IgD-negative memory B cell (primary cell): ENCODE results near the gene NPHP3. TPM values are rescaled to one million over a fixed set of nuclear protein-coding genes. Genes with fewer than 3 reads are reported as not detected.
A peak's percentile ranks its signal among the peaks of the same experiment; 100 is the strongest.

Experiments
- H3K27ac Mint-ChIP-seq, 3 donors: one replicate each; pipeline ENCODE4 v1.8.0; 2020 to 2022; ENCODE audit warnings: mild to moderate bottlenecking in 3 of 3, mixed read lengths in 3 of 3, moderate library complexity in 1 of 3
- H3K27me3 Mint-ChIP-seq: one replicate; pipeline ENCODE4 v1.8.0; 2021; ENCODE audit warnings: mixed read lengths
- H3K36me3 Mint-ChIP-seq: one replicate; pipeline ENCODE4 v1.8.0; 2020; ENCODE audit warnings: mild to moderate bottlenecking, mixed read lengths
- H3K4me1 Mint-ChIP-seq, 3 donors: one replicate each; pipeline ENCODE4 v1.8.0; 2020 to 2022; ENCODE audit warnings: mixed read lengths in 3 of 3, mild to moderate bottlenecking in 1 of 3
- H3K4me3 Mint-ChIP-seq, 4 donors: one replicate each; pipeline ENCODE4 v1.8.0; 2020 to 2022; ENCODE audit warnings: mild to moderate bottlenecking in 4 of 4, mixed read lengths in 4 of 4, moderate library complexity in 3 of 4
- H3K9me3 Mint-ChIP-seq, 3 donors: one replicate each; pipeline ENCODE4 v1.8.0; 2020 to 2021; ENCODE audit warnings: mixed read lengths in 3 of 3, mild to moderate bottlenecking in 1 of 3
- polyA plus RNA-seq: library from polyadenylated mRNA; unstranded; fragments of 300-500 nt; fragmentation: Illumina TruSeq; gene quantifications from one replicate; pipeline ENCODE4 v1.2.3, GENCODE V29; 2021

Gene NPHP3
- polyA plus RNA-seq, 1 donor from 2014 or later: 5.4 TPM

GRCh38 chr3:132662212-132662611 lies 60.0 kb downstream of the NPHP3 start:
- Mint-ChIP-seq H3K4me3 (peak overlapping the region in 1 of 4 donors; percentile 62), H3K9me3 (no peaks in the 10 kb centered on the region), H3K27me3 (no peaks in the 10 kb centered on the region), H3K36me3 (no peaks in the 10 kb centered on the region), H3K4me1 (peaks cover 24 to 50% (median 32%) of the 10 kb centered on the region in 3 donors), H3K27ac (no peak overlapping the region)

GRCh38 chr3:132661101-132661500 lies 61.1 kb downstream of the NPHP3 start:
- Mint-ChIP-seq H3K9me3 (no peaks in the 10 kb centered on the region), H3K27ac (peak overlapping the region in 2 of 3 donors; percentile 90 to 94), H3K4me3 (peak overlapping the region; percentile 95 to 100 (median 98)), H3K36me3 (no peaks in the 10 kb centered on the region), H3K27me3 (no peaks in the 10 kb centered on the region), H3K4me1 (peaks cover 24 to 52% (median 34%) of the 10 kb centered on the region in 3 donors)

- H3K4me1 Mint-ChIP-seq: peaks cover 24 to 52% (median 36%) of the 10 kb centered on the region in 3 donors
Observed at GRCh38 chr3:132660811-132661070, 61.5 kb downstream of the NPHP3 start.

GRCh38 chr3:132660052-132660810 lies 62.0 kb downstream of the NPHP3 start, which contains the start of gene UBA5:
Gene UBA5, plus strand, starts transcription at chr3:132660329. Its CDS starts 209 bp downstream, at chr3:132660538.
- H3K9me3 Mint-ChIP-seq: no peaks in the 10 kb centered on the region
- peaks cover 23 to 52% (median 39%) of the 10 kb centered on the region in 3 donors for H3K4me1 Mint-ChIP-seq
- H3K36me3 Mint-ChIP-seq: no peaks in the 10 kb centered on the region
- peak within 1 kb of the TSS; percentile 95 to 100 (median 98) for H3K4me3 Mint-ChIP-seq
- H3K27me3 Mint-ChIP-seq: no peaks in the 10 kb centered on the region
- peak within 1 kb of the TSS; percentile 90 to 97 (median 94) for H3K27ac Mint-ChIP-seq

More at GRCh38 chr3:132660811-132661070, 61.5 kb downstream of the NPHP3 start:
- Mint-ChIP-seq H3K36me3 (no peaks in the 10 kb centered on the region), H3K27ac (peak overlapping the region; percentile 90 to 97 (median 94)), H3K27me3 (no peaks in the 10 kb centered on the region), H3K9me3 (no peaks in the 10 kb centered on the region), H3K4me3 (peak overlapping the region; percentile 95 to 100 (median 98))

GRCh38 chr3:132659365-132660051 lies 62.7 kb downstream of the NPHP3 start, which contains the start of gene ACAD11:
Gene ACAD11, minus strand, starts transcription at chr3:132659809. Its CDS starts 58 bp downstream, at chr3:132659751.
- H3K4me3 Mint-ChIP-seq: peak within 1 kb of the TSS; percentile 95 to 100 (median 98)
- H3K4me1 Mint-ChIP-seq: peaks cover 25 to 52% (median 37%) of the 10 kb centered on the region in 3 donors
- no peaks in the 10 kb centered on the region for H3K36me3 Mint-ChIP-seq

GRCh38 chr3:132659000-132659364 lies 63.2 kb downstream of the NPHP3 start:
- H3K36me3 Mint-ChIP-seq: no peaks in the 10 kb centered on the region
- H3K4me3 Mint-ChIP-seq: peak overlapping the region; percentile 95 to 100 (median 98)
- no peaks in the 10 kb centered on the region for H3K27me3 Mint-ChIP-seq
- H3K9me3 Mint-ChIP-seq: no peaks in the 10 kb centered on the region
- H3K4me1 Mint-ChIP-seq: peaks cover 25 to 51% (median 37%) of the 10 kb centered on the region in 3 donors
- H3K27ac Mint-ChIP-seq: peak overlapping the region in 2 of 3 donors; percentile 90 to 94

More at GRCh38 chr3:132659365-132660051, 62.7 kb downstream of the NPHP3 start, which contains the start of gene ACAD11:
- no peaks in the 10 kb centered on the region for H3K9me3 Mint-ChIP-seq
- no peaks in the 10 kb centered on the region for H3K27me3 Mint-ChIP-seq
- H3K27ac Mint-ChIP-seq: peak within 1 kb of the TSS; percentile 90 to 97 (median 94)

GRCh38 chr3:132657869-132658747 lies 64.1 kb downstream of the NPHP3 start:
- Mint-ChIP-seq H3K4me1 (peaks cover 19 to 46% (median 37%) of the 10 kb centered on the region in 3 donors), H3K27ac (peak overlapping the region in 1 of 3 donors; percentile 94), H3K4me3 (peak overlapping the region in 3 of 4 donors; percentile 98 to 100 (median 98)), H3K9me3 (no peaks in the 10 kb centered on the region), H3K36me3 (no peaks in the 10 kb centered on the region), H3K27me3 (no peaks in the 10 kb centered on the region)

- H3K27ac Mint-ChIP-seq: no peak overlapping the region
- no peaks in the 10 kb centered on the region for H3K9me3 Mint-ChIP-seq
- peaks cover 6 to 29% (median 20%) of the 10 kb centered on the region in 3 donors for H3K4me1 Mint-ChIP-seq
- no peaks in the 10 kb centered on the region for H3K27me3 Mint-ChIP-seq
- no peaks in the 10 kb centered on the region for H3K36me3 Mint-ChIP-seq
- H3K4me3 Mint-ChIP-seq: no peak overlapping the region
Observed at GRCh38 chr3:132655471-132655870, 66.7 kb downstream of the NPHP3 start.

- H3K36me3 Mint-ChIP-seq: no peaks in the 10 kb centered on the region
- no peaks in the 10 kb centered on the region for H3K27me3 Mint-ChIP-seq
- no peaks in the 10 kb centered on the region for H3K9me3 Mint-ChIP-seq
- peaks cover 9 to 22% (median 20%) of the 10 kb centered on the region in 3 donors for H3K4me1 Mint-ChIP-seq
- H3K27ac Mint-ChIP-seq: no peak overlapping the region
- H3K4me3 Mint-ChIP-seq: no peak overlapping the region
Observed at GRCh38 chr3:132654721-132655120, 67.5 kb downstream of the NPHP3 start.

- Mint-ChIP-seq H3K4me1 (peaks cover 8 to 20% (median 19%) of the 10 kb centered on the region in 3 donors), H3K4me3 (no peak overlapping the region), H3K9me3 (no peaks in the 10 kb centered on the region), H3K36me3 (no peaks in the 10 kb centered on the region), H3K27me3 (no peaks in the 10 kb centered on the region), H3K27ac (no peak overlapping the region)
Observed at GRCh38 chr3:132654190-132654589, 68.0 kb downstream of the NPHP3 start.

GRCh38 chr3:132652640-132653270 lies 69.5 kb downstream of the NPHP3 start:
- Mint-ChIP-seq H3K4me1 (peaks cover 5 to 14% (median 10%) of the 10 kb centered on the region in 3 donors), H3K27me3 (no peaks in the 10 kb centered on the region), H3K27ac (no peak overlapping the region), H3K4me3 (no peak overlapping the region), H3K36me3 (no peaks in the 10 kb centered on the region), H3K9me3 (no peaks in the 10 kb centered on the region)

- no peaks in the 10 kb centered on the region for H3K9me3 Mint-ChIP-seq
- peak overlapping the region in 1 of 3 donors; percentile 27 for H3K27ac Mint-ChIP-seq
- no peaks in the 10 kb centered on the region for H3K27me3 Mint-ChIP-seq
- peaks cover 9 to 16% (median 10%) of the 10 kb centered on the region in 3 donors for H3K4me1 Mint-ChIP-seq
- H3K36me3 Mint-ChIP-seq: peaks cover 4% of the 10 kb centered on the region
- H3K4me3 Mint-ChIP-seq: no peak overlapping the region
Observed at GRCh38 chr3:132650153-132650552, 72.1 kb downstream of the NPHP3 start.

GRCh38 chr3:132645058-132645457 lies 77.2 kb downstream of the NPHP3 start:
- H3K9me3 Mint-ChIP-seq: no peaks in the 10 kb centered on the region

GRCh38 chr3:132643366-132643765 lies 78.8 kb downstream of the NPHP3 start:
- no peaks in the 10 kb centered on the region for H3K9me3 Mint-ChIP-seq
- H3K4me1 Mint-ChIP-seq: peaks cover 4 to 13% (median 5%) of the 10 kb centered on the region in 3 donors
- no peak overlapping the region for H3K4me3 Mint-ChIP-seq
- peak overlapping the region in 1 of 3 donors; percentile 67 for H3K27ac Mint-ChIP-seq
- H3K27me3 Mint-ChIP-seq: no peaks in the 10 kb centered on the region
- H3K36me3 Mint-ChIP-seq: peaks cover 4% of the 10 kb centered on the region

More at GRCh38 chr3:132645058-132645457, 77.2 kb downstream of the NPHP3 start:
- H3K4me3 Mint-ChIP-seq: no peak overlapping the region
- H3K4me1 Mint-ChIP-seq: peaks cover 5 to 16% (median 7%) of the 10 kb centered on the region in 3 donors
- H3K36me3 Mint-ChIP-seq: peaks cover 4% of the 10 kb centered on the region
- no peak overlapping the region for H3K27ac Mint-ChIP-seq
- H3K27me3 Mint-ChIP-seq: no peaks in the 10 kb centered on the region
